IgD-negative memory B cell (primary cell): ENCODE data around the gene GALNT2. TPM values are rescaled to one million over a fixed set of nuclear protein-coding genes. Genes with fewer than 3 reads are reported as not detected.

ENCODE experiments used
- H3K27ac Mint-ChIP-seq, 3 donors: one replicate each; pipeline ENCODE4 v1.8.0; 2020 to 2022; ENCODE audit warnings: mild to moderate bottlenecking in 3 of 3, mixed read lengths in 3 of 3, moderate library complexity in 1 of 3
- H3K27me3 Mint-ChIP-seq: one replicate; pipeline ENCODE4 v1.8.0; 2021; ENCODE audit warnings: mixed read lengths
- H3K36me3 Mint-ChIP-seq: one replicate; pipeline ENCODE4 v1.8.0; 2020; ENCODE audit warnings: mild to moderate bottlenecking, mixed read lengths
- H3K4me1 Mint-ChIP-seq, 3 donors: one replicate each; pipeline ENCODE4 v1.8.0; 2020 to 2022; ENCODE audit warnings: mixed read lengths in 3 of 3, mild to moderate bottlenecking in 1 of 3
- H3K4me3 Mint-ChIP-seq, 4 donors: one replicate each; pipeline ENCODE4 v1.8.0; 2020 to 2022; ENCODE audit warnings: mild to moderate bottlenecking in 4 of 4, mixed read lengths in 4 of 4, moderate library complexity in 3 of 4
- H3K9me3 Mint-ChIP-seq, 3 donors: one replicate each; pipeline ENCODE4 v1.8.0; 2020 to 2021; ENCODE audit warnings: mixed read lengths in 3 of 3, mild to moderate bottlenecking in 1 of 3
- polyA plus RNA-seq: library from polyadenylated mRNA; unstranded; fragments of 300-500 nt; fragmentation: Illumina TruSeq; gene quantifications from one replicate; pipeline ENCODE4 v1.2.3, GENCODE V29; 2021

GALNT2 gene
- polyA plus RNA-seq, 1 donor from 2014 or later = 15.8 TPM

DNA sequence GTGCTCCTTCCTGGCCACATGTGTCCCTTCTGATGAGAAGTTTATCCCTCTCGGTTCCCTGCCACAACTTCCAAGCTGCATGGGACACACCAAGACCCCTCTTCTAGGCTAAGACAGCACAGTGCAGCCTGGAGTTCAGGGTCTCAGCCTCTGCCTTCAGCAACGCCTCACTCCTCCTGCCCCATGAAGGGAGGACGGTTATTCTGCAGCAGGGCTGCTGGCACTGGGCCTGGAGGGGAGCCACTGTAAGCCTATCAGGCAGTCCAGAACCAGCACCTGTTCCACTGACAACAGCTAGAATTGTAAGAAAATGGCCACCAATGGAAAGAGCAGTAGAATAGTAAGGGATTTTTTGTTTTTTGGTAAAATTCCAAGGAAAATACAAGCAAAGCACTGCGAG is 72.3 kb downstream of the GALNT2 start:
- H3K36me3 Mint-ChIP-seq = peaks cover 13% of the 10 kb centered on the region

GRCh38 chr1:230139741-230140140 is 72.7 kb downstream of the GALNT2 start:
- H3K27ac Mint-ChIP-seq = peak overlapping the region in 1 of 3 donors; percentile 59
- no peaks in the 10 kb centered on the region for H3K27me3 Mint-ChIP-seq
- H3K9me3 Mint-ChIP-seq = no peaks in the 10 kb centered on the region
- H3K4me1 Mint-ChIP-seq = peaks cover 7 to 13% (median 7%) of the 10 kb centered on the region in 3 donors
- H3K36me3 Mint-ChIP-seq = peaks cover 9% of the 10 kb centered on the region
- no peak overlapping the region for H3K4me3 Mint-ChIP-seq

More for the DNA sequence above, 72.3 kb downstream of the GALNT2 start:
- Mint-ChIP-seq H3K27ac (no peak overlapping the region), H3K9me3 (no peaks in the 10 kb centered on the region), H3K4me1 (peaks cover 3 to 11% (median 11%) of the 10 kb centered on the region in 3 donors), H3K27me3 (no peaks in the 10 kb centered on the region), H3K4me3 (no peak overlapping the region)

DNA sequence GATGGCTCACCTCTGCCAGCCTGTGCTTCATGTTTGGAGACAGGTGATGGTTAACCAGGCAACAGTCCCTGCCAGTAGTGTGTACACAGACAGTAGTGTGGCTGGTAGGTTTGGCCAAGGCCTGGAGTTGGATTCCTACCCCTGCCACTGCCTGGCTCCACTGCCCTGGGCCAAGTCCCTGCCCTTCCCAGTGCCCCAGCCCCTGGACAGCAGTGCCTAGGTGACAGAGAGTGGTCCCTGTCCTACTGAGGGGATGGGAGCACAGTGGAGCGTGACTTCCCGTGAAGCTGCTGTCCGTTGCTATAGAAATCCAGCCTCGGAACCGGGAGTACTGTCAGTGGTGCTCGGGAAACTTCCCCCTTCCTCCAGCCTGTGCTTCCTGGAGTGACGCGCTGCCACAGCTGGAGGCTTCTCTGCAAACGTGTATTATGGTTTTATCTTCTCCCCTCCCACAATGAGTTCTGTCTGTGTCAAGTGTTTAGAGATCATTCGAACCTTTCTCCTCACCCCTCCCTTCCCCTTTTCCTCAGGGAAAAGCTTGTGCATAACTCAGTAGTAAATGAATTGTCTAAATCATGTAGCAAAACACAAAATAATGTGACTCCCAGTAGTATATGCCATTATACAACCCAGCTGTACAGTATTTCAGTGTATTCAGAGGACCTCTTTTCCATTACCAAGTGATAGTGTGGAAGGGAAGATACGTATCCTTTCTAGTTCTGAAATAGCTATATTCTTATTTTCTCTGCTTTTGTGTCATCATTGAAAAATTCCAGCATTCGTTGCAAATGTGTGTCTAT is 73.4 kb downstream of the GALNT2 start:
- H3K27ac Mint-ChIP-seq = peak overlapping the region in 1 of 3 donors; percentile 72
- no peaks in the 10 kb centered on the region for H3K27me3 Mint-ChIP-seq
- H3K36me3 Mint-ChIP-seq = peaks cover 7% of the 10 kb centered on the region
- H3K4me1 Mint-ChIP-seq = peaks cover 5 to 14% (median 10%) of the 10 kb centered on the region in 3 donors
- no peak overlapping the region for H3K4me3 Mint-ChIP-seq
- no peaks in the 10 kb centered on the region for H3K9me3 Mint-ChIP-seq

- Mint-ChIP-seq H3K9me3 (no peaks in the 10 kb centered on the region), H3K36me3 (peaks cover 7% of the 10 kb centered on the region), H3K27me3 (no peaks in the 10 kb centered on the region), H3K4me1 (peaks cover 8 to 21% (median 17%) of the 10 kb centered on the region in 3 donors), H3K27ac (no peak overlapping the region), H3K4me3 (no peak overlapping the region)
These were observed 74.1 kb downstream of the GALNT2 start for GRCh38 chr1:230141021-230141648.

DNA sequence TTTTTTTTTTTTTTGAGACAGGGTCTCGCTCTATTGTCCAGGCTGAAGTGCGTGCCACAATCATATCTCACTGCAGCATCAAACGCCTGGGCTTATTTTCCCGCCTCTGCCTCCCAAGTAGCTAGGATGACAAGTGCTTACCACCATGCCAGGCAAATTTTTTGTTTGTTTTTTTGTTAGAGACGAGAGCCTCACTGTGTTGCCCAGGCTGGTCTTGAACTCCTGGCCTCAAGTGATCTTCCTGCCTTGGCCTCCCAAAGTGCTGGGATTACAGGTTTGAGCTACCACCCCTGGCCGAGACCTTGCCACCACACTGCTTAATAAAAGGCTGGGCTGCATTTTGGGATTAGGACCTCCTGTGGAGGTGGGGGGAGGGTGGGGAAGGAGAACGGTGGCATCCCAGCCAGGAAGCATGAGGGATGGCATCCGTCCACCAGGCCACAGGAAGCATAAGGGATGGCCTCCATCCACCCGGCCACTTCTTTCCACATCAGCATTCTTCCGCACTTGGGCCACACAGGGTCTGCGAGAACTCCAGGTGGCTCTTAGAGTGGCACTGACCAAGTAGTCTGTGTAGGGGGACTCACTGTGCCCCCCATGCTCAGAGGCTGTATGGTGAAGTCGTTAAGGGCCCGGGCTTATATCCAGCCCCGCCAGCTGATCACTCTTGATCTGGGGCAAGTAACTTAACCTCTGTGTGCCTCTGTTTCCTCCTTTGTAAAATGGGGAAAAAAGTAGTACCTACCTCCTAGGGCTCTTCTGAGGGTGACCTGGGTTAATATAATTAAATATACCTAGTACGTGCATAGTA is 75.0 kb downstream of the GALNT2 start:
- Mint-ChIP-seq H3K4me1 (peaks cover 12 to 30% (median 25%) of the 10 kb centered on the region in 3 donors), H3K27ac (no peak overlapping the region), H3K27me3 (no peaks in the 10 kb centered on the region), H3K36me3 (peaks cover 7% of the 10 kb centered on the region), H3K9me3 (no peaks in the 10 kb centered on the region), H3K4me3 (no peak overlapping the region)

GRCh38 chr1:230142608-230143210 is 75.7 kb downstream of the GALNT2 start:
- no peak overlapping the region for H3K4me3 Mint-ChIP-seq
- H3K27ac Mint-ChIP-seq = no peak overlapping the region
- H3K4me1 Mint-ChIP-seq = peaks cover 15 to 37% (median 31%) of the 10 kb centered on the region in 3 donors
- no peaks in the 10 kb centered on the region for H3K9me3 Mint-ChIP-seq
- no peaks in the 10 kb centered on the region for H3K27me3 Mint-ChIP-seq
- H3K36me3 Mint-ChIP-seq = peaks cover 8% of the 10 kb centered on the region

GRCh38 chr1:230143534-230143933 is 76.5 kb downstream of the GALNT2 start:
- Mint-ChIP-seq H3K36me3 (peaks cover 9% of the 10 kb centered on the region), H3K4me1 (peaks cover 16 to 42% (median 37%) of the 10 kb centered on the region in 3 donors), H3K9me3 (no peaks in the 10 kb centered on the region), H3K27ac (peak overlapping the region in 1 of 3 donors; percentile 23), H3K4me3 (no peak overlapping the region), H3K27me3 (no peaks in the 10 kb centered on the region)

- H3K27me3 Mint-ChIP-seq = no peaks in the 10 kb centered on the region
- H3K27ac Mint-ChIP-seq = peak overlapping the region in 1 of 3 donors; percentile 23
- peak overlapping the region in 1 of 4 donors; percentile 75 for H3K4me3 Mint-ChIP-seq
- H3K4me1 Mint-ChIP-seq = peaks cover 20 to 45% (median 41%) of the 10 kb centered on the region in 3 donors
- peaks cover 8% of the 10 kb centered on the region for H3K36me3 Mint-ChIP-seq
- no peaks in the 10 kb centered on the region for H3K9me3 Mint-ChIP-seq
These were observed 77.1 kb downstream of the GALNT2 start for GRCh38 chr1:230144010-230144614.

DNA sequence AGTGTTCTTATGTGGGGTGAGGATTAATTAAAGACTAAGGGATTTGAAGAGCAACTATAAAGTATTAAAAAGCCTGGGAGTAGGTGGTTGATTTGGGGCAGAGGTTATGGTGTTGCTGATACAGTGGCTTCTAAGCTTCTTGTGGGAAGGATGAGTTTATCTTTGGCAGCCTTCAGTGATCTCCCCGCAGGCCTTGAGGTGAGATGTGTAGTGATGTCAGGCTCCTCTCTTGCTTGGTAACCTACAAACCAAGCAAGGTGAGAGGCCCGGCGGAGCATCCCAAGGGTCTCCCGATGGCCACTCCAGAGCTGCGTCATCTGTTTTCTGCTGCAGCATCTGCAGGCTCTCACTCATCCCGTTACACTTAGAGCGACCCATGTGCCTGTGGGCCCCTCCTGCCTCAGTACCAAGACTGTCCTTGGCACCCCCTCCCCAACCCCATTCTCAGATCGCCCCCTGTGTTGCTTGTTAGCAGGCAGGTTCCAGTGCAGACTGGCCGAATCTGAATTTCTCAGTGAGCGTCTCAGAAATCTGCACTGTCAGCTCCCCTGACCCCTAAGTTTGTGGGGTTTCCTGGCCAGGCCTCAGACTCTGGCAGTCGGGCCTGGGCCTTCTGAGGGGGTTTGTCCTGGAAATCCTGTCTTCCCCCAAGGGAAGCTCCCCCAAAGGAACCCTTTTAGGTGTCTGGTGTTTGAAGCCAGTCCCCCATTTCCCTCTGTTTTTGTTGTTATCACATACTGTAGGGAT is 77.9 kb downstream of the GALNT2 start:
- no peaks in the 10 kb centered on the region for H3K27me3 Mint-ChIP-seq
- peak overlapping the region in 2 of 4 donors; percentile 5 to 75 for H3K4me3 Mint-ChIP-seq
- H3K36me3 Mint-ChIP-seq = peaks cover 8% of the 10 kb centered on the region
- H3K9me3 Mint-ChIP-seq = no peaks in the 10 kb centered on the region
- H3K27ac Mint-ChIP-seq = peak overlapping the region; percentile 84 to 98 (median 98)
- peaks cover 28 to 50% (median 48%) of the 10 kb centered on the region in 3 donors for H3K4me1 Mint-ChIP-seq

GRCh38 chr1:230145505-230145899 is 78.5 kb downstream of the GALNT2 start:
- peak overlapping the region; percentile 84 to 98 (median 98) for H3K27ac Mint-ChIP-seq
- H3K4me3 Mint-ChIP-seq = peak overlapping the region; percentile 77 to 97 (median 90)
- peaks cover 8% of the 10 kb centered on the region for H3K36me3 Mint-ChIP-seq
- H3K4me1 Mint-ChIP-seq = peaks cover 32 to 52% (median 48%) of the 10 kb centered on the region in 3 donors
- H3K27me3 Mint-ChIP-seq = no peaks in the 10 kb centered on the region
- H3K9me3 Mint-ChIP-seq = no peaks in the 10 kb centered on the region

GRCh38 chr1:230145953-230146476 is 79.0 kb downstream of the GALNT2 start:
- Mint-ChIP-seq H3K4me1 (peaks cover 29 to 58% (median 48%) of the 10 kb centered on the region in 3 donors), H3K27ac (peak overlapping the region; percentile 84 to 98 (median 98)), H3K27me3 (no peaks in the 10 kb centered on the region), H3K9me3 (no peaks in the 10 kb centered on the region), H3K36me3 (peaks cover 8% of the 10 kb centered on the region), H3K4me3 (peak overlapping the region; percentile 77 to 97 (median 90))

- H3K27me3 Mint-ChIP-seq = no peaks in the 10 kb centered on the region
- peak overlapping the region; percentile 84 to 98 (median 98) for H3K27ac Mint-ChIP-seq
- H3K9me3 Mint-ChIP-seq = no peaks in the 10 kb centered on the region
- H3K4me1 Mint-ChIP-seq = peaks cover 29 to 59% (median 50%) of the 10 kb centered on the region in 3 donors
- H3K4me3 Mint-ChIP-seq = peak overlapping the region; percentile 77 to 97 (median 90)
- H3K36me3 Mint-ChIP-seq = peaks cover 8% of the 10 kb centered on the region
These were observed 79.7 kb downstream of the GALNT2 start for GRCh38 chr1:230146709-230147108.
